ENCODE results near the gene TP53I11.

The TP53I11 gene

GRCh38 chr11:44972746-44973435 lies 22.2 kb upstream of the TP53I11 start:
- no peak overlapping the region for H3K9ac ChIP-seq (ENCODE audit: low read length)
- H3F3A ChIP-seq (ENCODE audit: insufficient read depth, low read length) = no peaks in the 10 kb centered on the region
- no peaks in the 10 kb centered on the region for H4K20me1 ChIP-seq (ENCODE audit: insufficient read depth, low read length)
- H3K36me3 ChIP-seq (ENCODE audit: insufficient read depth, low read length) = no peaks in the 10 kb centered on the region
- no peaks in the 10 kb centered on the region for H3K9me3 ChIP-seq (ENCODE audit: low read length)
- H3K4me1 ChIP-seq (ENCODE audit: insufficient read depth, low read length, severe bottlenecking) = no peaks in the 10 kb centered on the region
- no peak overlapping the region for H3K27ac ChIP-seq (ENCODE audit: low read depth, low read length, poor library complexity, severe bottlenecking)
- no peak overlapping the region for H3K4me3 ChIP-seq (ENCODE audit: low read depth, low read length, poor library complexity, severe bottlenecking)
- no peaks in the 10 kb centered on the region; the same call in none of the 2 replicates for H3K27me3 ChIP-seq (ENCODE audit: insufficient read depth, low read length)
- no peak overlapping the region for H2AFZ ChIP-seq (ENCODE audit: low read length)
- TF ChIP-seq CTCF (IDR thresholded peaks at IDR 0.05; ENCODE audit: low read length) = no peak
- TF ChIP-seq EZH2 (IDR thresholded peaks at IDR 0.05; ENCODE audit: borderline replicate concordance, low read length) = no peak
- no peaks in the 10 kb centered on the region for H3K79me2 ChIP-seq (ENCODE audit: insufficient read depth, low read length)
- no peak overlapping the region for H3K4me2 ChIP-seq (ENCODE audit: low read length)
- H3K9me2 ChIP-seq (ENCODE audit: low read depth, low read length) = no peaks in the 10 kb centered on the region

DNA sequence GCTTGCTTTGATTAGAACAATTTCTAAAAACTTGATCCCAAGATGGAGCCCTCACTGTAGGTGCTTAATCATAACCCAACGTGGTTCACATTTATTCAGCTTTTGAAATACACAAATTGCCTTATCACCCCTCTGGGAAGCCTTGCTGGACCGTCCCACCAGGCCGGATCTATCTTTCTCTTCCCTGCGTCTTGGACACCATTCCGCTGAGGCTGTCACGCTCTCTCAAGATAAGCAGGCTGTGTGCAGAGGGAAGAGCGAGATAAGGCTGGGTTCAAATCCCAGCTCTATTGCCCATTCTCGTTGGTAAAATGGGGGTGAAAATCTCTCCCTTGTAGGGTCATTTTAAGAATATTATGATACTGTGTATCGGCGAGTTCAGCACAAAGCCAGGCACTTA lies 20.5 kb upstream of the TP53I11 start:
- Histone ChIP-seq H4K20me1 (ENCODE audit: insufficient read depth, low read length) (no peaks in the 10 kb centered on the region), H3K9ac (ENCODE audit: low read length) (no peak overlapping the region), H3F3A (ENCODE audit: insufficient read depth, low read length) (no peaks in the 10 kb centered on the region), H3K79me2 (ENCODE audit: insufficient read depth, low read length) (no peaks in the 10 kb centered on the region), H3K27me3 (ENCODE audit: insufficient read depth, low read length) (peaks cover 3% of the 10 kb centered on the region), H3K9me3 (ENCODE audit: low read length) (no peaks in the 10 kb centered on the region), H3K4me3 (ENCODE audit: low read depth, low read length, poor library complexity, severe bottlenecking) (no peak overlapping the region), H3K4me1 (ENCODE audit: insufficient read depth, low read length, severe bottlenecking) (no peaks in the 10 kb centered on the region), H3K36me3 (ENCODE audit: insufficient read depth, low read length) (no peaks in the 10 kb centered on the region), H3K9me2 (ENCODE audit: low read depth, low read length) (no peaks in the 10 kb centered on the region), H3K27ac (ENCODE audit: low read depth, low read length, poor library complexity, severe bottlenecking) (no peak overlapping the region), H2AFZ (ENCODE audit: low read length) (no peak overlapping the region), H3K4me2 (ENCODE audit: low read length) (no peak overlapping the region)
- TF ChIP-seq CTCF (IDR thresholded peaks at IDR 0.05; ENCODE audit: low read length) (no peak), EZH2 (IDR thresholded peaks at IDR 0.05; ENCODE audit: borderline replicate concordance, low read length) (no peak)

- no peaks in the 10 kb centered on the region for H3K4me1 ChIP-seq (ENCODE audit: insufficient read depth, low read length, severe bottlenecking)
- H3K4me2 ChIP-seq (ENCODE audit: low read length) = no peak overlapping the region
- TF ChIP-seq EZH2 (IDR thresholded peaks at IDR 0.05; ENCODE audit: borderline replicate concordance, low read length) (no peak), CTCF (IDR thresholded peaks at IDR 0.05; ENCODE audit: low read length) (no peak)
- no peak overlapping the region for H3K27ac ChIP-seq (ENCODE audit: low read depth, low read length, poor library complexity, severe bottlenecking)
- peaks cover 3% of the 10 kb centered on the region for H3K27me3 ChIP-seq (ENCODE audit: insufficient read depth, low read length)
- no peaks in the 10 kb centered on the region for H3K9me3 ChIP-seq (ENCODE audit: low read length)
- no peaks in the 10 kb centered on the region for H3F3A ChIP-seq (ENCODE audit: insufficient read depth, low read length)
- no peak overlapping the region for H3K4me3 ChIP-seq (ENCODE audit: low read depth, low read length, poor library complexity, severe bottlenecking)
- no peak overlapping the region for H2AFZ ChIP-seq (ENCODE audit: low read length)
- no peaks in the 10 kb centered on the region for H3K9me2 ChIP-seq (ENCODE audit: low read depth, low read length)
- no peaks in the 10 kb centered on the region for H3K36me3 ChIP-seq (ENCODE audit: insufficient read depth, low read length)
- H4K20me1 ChIP-seq (ENCODE audit: insufficient read depth, low read length) = no peaks in the 10 kb centered on the region
- no peak overlapping the region for H3K9ac ChIP-seq (ENCODE audit: low read length)
- no peaks in the 10 kb centered on the region for H3K79me2 ChIP-seq (ENCODE audit: insufficient read depth, low read length)
Measured at GRCh38 chr11:44970293-44970692, 19.6 kb upstream of the TP53I11 start.

Measured in OCI-LY1 (cell line).